Fibroblast of mammary gland (primary cell): ENCODE results near the gene FGD1.

Source experiments
- DNase-seq: peaks from one replicate; pipeline ENCODE4 v3.0.0-alpha.2; 2010; ENCODE audit warnings: low read depth
- H3K4me3 ChIP-seq: 2 replicates; pipeline ENCODE4 v1.5.1; 2011; ENCODE audit warnings: low read depth, mild to moderate bottlenecking, low read length, moderate library complexity; ENCODE audit not compliant: control insufficient read depth
- TF ChIP-seq, protein P1 (sequence below): conservative IDR thresholded peaks from 2 replicates; pipeline ENCODE4 v1.5.1; 2011; ENCODE audit warnings: low read depth, low read length, inconsistent platforms; ENCODE audit not compliant: control insufficient read depth, insufficient read depth

The FGD1 gene

DNA sequence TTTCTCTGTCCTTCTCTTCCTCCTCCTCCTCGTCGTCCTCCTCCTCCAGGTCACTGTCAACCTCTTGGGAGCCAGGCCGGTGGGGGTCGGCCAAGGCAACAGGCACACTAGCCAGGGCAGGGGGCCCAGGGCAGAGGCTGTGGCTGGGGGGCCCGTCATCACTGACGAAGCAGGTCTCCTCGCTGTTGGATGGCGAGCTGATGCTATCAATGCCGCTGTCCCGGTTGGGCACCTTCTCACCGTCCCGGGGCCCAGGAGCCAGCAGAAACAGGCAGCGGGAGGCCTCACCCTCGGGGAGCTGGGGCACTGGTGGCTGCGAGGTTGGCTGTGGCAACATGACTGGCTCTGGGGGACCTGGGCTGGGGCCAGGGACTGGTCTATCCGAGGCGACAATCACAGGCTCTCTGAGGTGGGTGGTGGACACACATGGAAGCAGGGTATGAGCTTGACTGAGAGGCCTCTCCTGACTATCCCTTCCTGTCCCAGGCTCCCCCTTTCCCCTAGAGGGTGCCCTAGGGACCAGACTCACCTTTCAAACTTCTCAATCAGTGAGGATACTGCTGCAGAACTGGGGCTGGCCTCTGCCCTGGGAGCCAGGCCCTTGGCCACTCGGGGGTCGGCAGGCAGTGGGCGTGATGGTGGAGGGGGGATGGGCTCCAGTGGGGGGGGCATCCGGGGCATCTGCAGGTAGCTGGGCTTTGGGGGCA, 25.8 kb downstream of the FGD1 start:
- no peak for DNase-seq
- no peak overlapping the region for H3K4me3 ChIP-seq
- TF ChIP-seq, protein P1, sequence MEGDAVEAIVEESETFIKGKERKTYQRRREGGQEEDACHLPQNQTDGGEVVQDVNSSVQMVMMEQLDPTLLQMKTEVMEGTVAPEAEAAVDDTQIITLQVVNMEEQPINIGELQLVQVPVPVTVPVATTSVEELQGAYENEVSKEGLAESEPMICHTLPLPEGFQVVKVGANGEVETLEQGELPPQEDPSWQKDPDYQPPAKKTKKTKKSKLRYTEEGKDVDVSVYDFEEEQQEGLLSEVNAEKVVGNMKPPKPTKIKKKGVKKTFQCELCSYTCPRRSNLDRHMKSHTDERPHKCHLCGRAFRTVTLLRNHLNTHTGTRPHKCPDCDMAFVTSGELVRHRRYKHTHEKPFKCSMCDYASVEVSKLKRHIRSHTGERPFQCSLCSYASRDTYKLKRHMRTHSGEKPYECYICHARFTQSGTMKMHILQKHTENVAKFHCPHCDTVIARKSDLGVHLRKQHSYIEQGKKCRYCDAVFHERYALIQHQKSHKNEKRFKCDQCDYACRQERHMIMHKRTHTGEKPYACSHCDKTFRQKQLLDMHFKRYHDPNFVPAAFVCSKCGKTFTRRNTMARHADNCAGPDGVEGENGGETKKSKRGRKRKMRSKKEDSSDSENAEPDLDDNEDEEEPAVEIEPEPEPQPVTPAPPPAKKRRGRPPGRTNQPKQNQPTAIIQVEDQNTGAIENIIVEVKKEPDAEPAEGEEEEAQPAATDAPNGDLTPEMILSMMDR, result no peak

GRCh38 chrX:54452920-54453319, 43.1 kb downstream of the FGD1 start:
- no peak overlapping the region for H3K4me3 ChIP-seq
- peak; percentile 17 for DNase-seq
- TF ChIP-seq, protein P1, result peak; percentile 27

DNA sequence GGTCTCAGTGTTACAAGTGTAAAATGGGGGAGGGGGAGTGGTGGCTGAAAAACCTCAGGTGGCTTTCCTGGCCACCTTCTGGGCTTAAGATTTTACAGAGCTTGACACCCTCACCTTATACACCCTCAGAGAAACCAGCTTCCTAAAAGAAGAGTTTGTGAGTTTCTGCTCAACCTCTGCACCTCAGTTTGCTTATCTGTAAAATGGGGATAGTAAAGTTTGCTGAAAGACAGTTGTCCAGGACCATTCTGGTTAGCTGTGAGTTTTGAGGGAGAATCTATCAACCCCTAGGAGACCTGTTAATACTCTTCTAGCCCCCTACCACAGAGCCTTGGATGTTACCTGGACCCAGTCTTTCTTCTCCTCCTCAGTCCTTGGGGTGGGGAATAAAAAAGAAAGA, 46.1 kb downstream of the FGD1 start:
- no peak overlapping the region for H3K4me3 ChIP-seq
- TF ChIP-seq, protein P1, result no peak
- no peak for DNase-seq

GRCh38 chrX:54447461-54447860, 48.6 kb downstream of the FGD1 start:
- TF ChIP-seq, protein P1, result peak; percentile 5
- DNase-seq, result peak; percentile 11
- H3K4me3 ChIP-seq, result no peak overlapping the region

DNA sequence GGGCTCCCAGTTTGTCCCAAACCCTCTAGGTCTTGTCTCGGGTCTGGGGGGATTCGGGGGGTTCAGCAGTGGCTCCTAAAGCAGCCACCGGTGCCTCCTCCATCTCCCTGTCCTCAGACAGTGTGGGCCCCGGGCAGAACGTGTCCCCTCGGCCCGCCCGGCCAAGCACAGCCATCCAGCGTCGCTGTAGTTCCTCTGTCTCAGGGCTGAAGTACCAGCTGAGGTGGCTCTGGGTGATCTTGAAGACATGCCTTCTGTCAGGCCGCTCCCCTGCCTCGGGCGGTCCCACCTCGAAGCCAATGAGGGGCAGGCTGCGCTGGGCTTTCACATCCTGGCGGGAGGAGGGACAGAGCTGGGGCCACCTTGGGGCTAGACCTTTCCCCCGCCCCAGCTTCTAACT, 50.0 kb downstream of the FGD1 start:
- DNase-seq, result no peak
- no peak overlapping the region for H3K4me3 ChIP-seq
- TF ChIP-seq, protein P1, result no peak

GRCh38 chrX:54444752-54445151, 51.3 kb downstream of the FGD1 start:
- no peak for DNase-seq
- H3K4me3 ChIP-seq, result no peak overlapping the region
- TF ChIP-seq, protein P1, result no peak
